Thyroid gland (tissue), 4 donors: ENCODE results near the gene FRMD4A. TPM values are rescaled to one million over a fixed set of nuclear protein-coding genes. Genes with fewer than 3 reads are reported as not detected.

Experiments used
- DNase-seq, 2 donors: peaks; one replicate each; pipeline ENCODE4 v3.0.0-alpha.2; 2019
- H3K27ac ChIP-seq, 3 donors: fragments of 200-600 bp; sonication (generic); 1 replicate in 2 of 3; 2 replicates in 1 of 3; pipeline ENCODE4 v1.5.1; 2016 to 2019; ENCODE audit warnings: mild to moderate bottlenecking in 1 of 3, moderate library complexity in 1 of 3
- H3K27me3 ChIP-seq: fragments of 200-600 bp; sonication (generic); one replicate; pipeline ENCODE4 v1.5.1; 2019
- H3K36me3 ChIP-seq, 2 donors: fragments of 200-600 bp; sonication (generic); one replicate each; pipeline ENCODE4 v1.5.1; 2016 to 2019
- H3K4me1 ChIP-seq, 2 donors: fragments of 200-600 bp; sonication (generic); one replicate each; pipeline ENCODE4 v1.5.1; 2017 to 2019
- H3K4me3 ChIP-seq, 3 donors: fragments of 200-600 bp; sonication (generic); replicated peaks in 1 of 3; 1 replicate in 2 of 3; 2 replicates in 1 of 3; pipeline ENCODE4 v1.5.1; 2016; ENCODE audit warnings: mild to moderate bottlenecking in 1 of 3
- H3K9me3 ChIP-seq: fragments of 200-600 bp; sonication (generic); one replicate; pipeline ENCODE4 v1.5.1; 2017
- CTCF ChIP-seq, 6 experiments: fragments of 200-600 bp in 3 of 6; fragments of 450-650 bp in 3 of 6; sonication (generic) in 3 of 6; IDR thresholded peaks; one replicate each; pipeline ENCODE4 v1.5.1; 2016 to 2019; ENCODE audit warnings: antibody characterized with exemption in 6 of 6, mild to moderate bottlenecking in 2 of 6, inconsistent platforms in 1 of 6, moderate library complexity in 1 of 6
- POLR2A ChIP-seq, 2 donors: fragments of 450-650 bp; IDR thresholded peaks; one replicate each; pipeline ENCODE4 v1.6.1; 2017; ENCODE audit warnings: antibody characterized with exemption in 2 of 2, mild to moderate bottlenecking in 2 of 2, moderate library complexity in 1 of 2
- WGBS, 2 donors: methylation state at CpG; one replicate each; pipeline ENCODE4 v1.1.5; 2017; 5-methylcytosine and 5-hydroxymethylcytosine counted together
- intact Hi-C: fragments of 100-400 bp; cut with DNase I; formaldehyde crosslinking; loops from one replicate; pipeline ENCODE4 v1.15.1; 2023
- total RNA-seq, 4 donors: library from RNA; depleted of rRNA; stranded (reverse); fragments of >200 nt; gene quantifications; one replicate each; pipeline ENCODE4 v1.2.3, GENCODE V29; 2016

The FRMD4A gene
- total RNA-seq, 4 donors from 2014 or later, result 10.6 to 18.6 (median 16.3) TPM

GRCh38 chr10:14180911-14181566, 149.7 kb downstream of the FRMD4A start:
- TF ChIP-seq CTCF (IDR thresholded peaks at IDR 0.05) (no peak), POLR2A (IDR thresholded peaks at IDR 0.05) (no peak)
- Histone ChIP-seq H3K4me1 (no peaks in the 10 kb centered on the region), H3K4me3 (no peak overlapping the region), H3K36me3 (no peaks in the 10 kb centered on the region), H3K27ac (no peak overlapping the region), H3K27me3 (no peaks in the 10 kb centered on the region), H3K9me3 (no peaks in the 10 kb centered on the region)
- WGBS, 2 donors, result 27 to 28% methylated on average over 13 of the region's 13 CpGs
- no peak for DNase-seq
- intact Hi-C loops, result no loop called here

- no peak overlapping the region for H3K27ac ChIP-seq
- no peaks in the 10 kb centered on the region for H3K9me3 ChIP-seq
- peaks cover 1 to 3% of the 10 kb centered on the region in 2 donors for H3K4me1 ChIP-seq
- no peak for DNase-seq
- intact Hi-C loops, result no loop called here
- no peak overlapping the region for H3K4me3 ChIP-seq
- WGBS, 2 donors, result 46 to 48% methylated on average over 2 of the region's 2 CpGs
- no peak for TF ChIP-seq CTCF (IDR thresholded peaks at IDR 0.05)
- TF ChIP-seq POLR2A (IDR thresholded peaks at IDR 0.05), result no peak
- H3K27me3 ChIP-seq, result no peaks in the 10 kb centered on the region
- no peaks in the 10 kb centered on the region for H3K36me3 ChIP-seq
These were observed 151.5 kb downstream of the FRMD4A start for GRCh38 chr10:14179251-14179650.

GRCh38 chr10:14173706-14174594, 156.8 kb downstream of the FRMD4A start:
- intact Hi-C loops, result no loop called here
- no peak for TF ChIP-seq CTCF (IDR thresholded peaks at IDR 0.05)
- no peak for TF ChIP-seq POLR2A (IDR thresholded peaks at IDR 0.05)
- H3K9me3 ChIP-seq, result no peaks in the 10 kb centered on the region
- peaks cover 9 to 15% of the 10 kb centered on the region in 2 donors for H3K4me1 ChIP-seq
- H3K27me3 ChIP-seq, result no peaks in the 10 kb centered on the region
- peak overlapping the region in 2 of 3 donors; percentile 14 to 34 for H3K4me3 ChIP-seq
- H3K27ac ChIP-seq, result no peak overlapping the region
- 2 to 3% methylated on average over 32 of the region's 32 CpGs for WGBS, 2 donors
- no peaks in the 10 kb centered on the region for H3K36me3 ChIP-seq
- DNase-seq, result peak; percentile 8

- Histone ChIP-seq H3K27ac (no peak overlapping the region), H3K36me3 (no peaks in the 10 kb centered on the region), H3K4me3 (peak overlapping the region in 2 of 3 donors; percentile 14 to 34), H3K9me3 (no peaks in the 10 kb centered on the region), H3K27me3 (no peaks in the 10 kb centered on the region), H3K4me1 (peaks cover 9 to 15% of the 10 kb centered on the region in 2 donors)
- 1 to 2% methylated on average over 6 of the region's 6 CpGs for WGBS, 2 donors
- TF ChIP-seq CTCF (IDR thresholded peaks at IDR 0.05) (no peak), POLR2A (IDR thresholded peaks at IDR 0.05) (no peak)
- intact Hi-C loops, result no loop called here
- DNase-seq, result no peak
These were observed 157.4 kb downstream of the FRMD4A start for GRCh38 chr10:14173391-14173705.
